Activated T-cell treated with anti-CD3 and anti-CD28 coated beads, Interleukin-2, amount 50 U/mL, for 4 hours (primary cell): ENCODE data around the gene HCAR2. TPM values are rescaled to one million over a fixed set of nuclear protein-coding genes. Genes with fewer than 3 reads are reported as not detected.
A peak's percentile ranks its signal among the peaks of the same experiment; 100 is the strongest.
"Not testable (repeated sequence)": the region's sequence is repeated elsewhere in the genome, so short reads cannot be mapped to it uniquely, and the experiment has no call there.

Experiments used
- ATAC-seq, 2 donors: fragments of 200-7000 bp; cut with Tn5 transposase; one replicate each; pipeline ENCODE4 v1.10.0; 2021
- DNase-seq: peaks from one replicate; pipeline ENCODE4 v3.0.0-alpha.2; 2020
- H3K27me3 Mint-ChIP-seq: one replicate; pipeline ENCODE4 v1.8.0; 2021; ENCODE audit warnings: low read depth, mixed read lengths
- H3K36me3 Mint-ChIP-seq: one replicate; pipeline ENCODE4 v1.8.0; 2022; ENCODE audit warnings: mixed read lengths; ENCODE audit not compliant: insufficient read depth
- H3K4me1 Mint-ChIP-seq: one replicate; pipeline ENCODE4 v1.8.0; 2021; ENCODE audit warnings: low read depth, mixed read lengths
- H3K4me3 Mint-ChIP-seq: one replicate; pipeline ENCODE4 v1.8.0; 2021; ENCODE audit warnings: mild to moderate bottlenecking, moderate library complexity, mixed read lengths
- H3K9me3 Mint-ChIP-seq: one replicate; pipeline ENCODE4 v1.8.0; 2021; ENCODE audit warnings: mixed read lengths
- total RNA-seq, 3 donors: library from RNA; stranded (reverse); gene quantifications; one replicate each; pipeline ENCODE4 v1.2.1, GENCODE V29; 2021

HCAR2 gene
- total RNA-seq: not detected

DNA sequence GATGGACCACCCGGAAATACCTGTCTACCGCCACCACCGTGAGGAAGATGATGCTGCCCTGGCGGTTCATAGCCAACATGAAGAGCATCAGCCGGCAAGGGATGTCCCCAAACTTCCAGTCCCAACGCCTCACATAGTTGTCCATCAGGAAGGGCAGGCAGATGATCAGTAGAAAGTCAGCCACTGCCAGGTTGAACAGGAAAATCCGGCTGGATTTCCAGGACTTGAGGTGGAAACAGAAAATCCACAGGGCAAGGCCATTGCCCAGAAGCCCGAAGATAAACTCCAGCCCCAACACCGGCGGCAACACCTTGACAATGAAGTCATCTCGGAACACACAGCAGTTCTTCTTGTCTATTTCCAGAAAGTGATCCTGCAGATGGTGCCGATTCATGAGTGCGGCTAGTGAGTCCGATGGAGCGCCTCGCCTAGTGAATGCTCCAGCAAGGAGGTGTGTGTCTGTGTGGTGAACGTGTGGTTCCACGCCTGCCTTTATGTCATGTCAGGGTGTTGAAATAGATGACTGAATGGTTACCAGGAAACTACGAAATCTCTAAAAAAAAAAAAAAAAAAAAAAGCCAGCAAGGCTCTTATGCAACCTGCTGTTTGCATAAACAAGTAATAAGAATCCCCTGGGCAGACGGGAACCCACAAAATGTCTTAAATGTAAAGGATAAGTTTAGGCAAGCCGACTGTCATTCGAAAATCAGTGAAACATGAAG is at the start of gene HCAR2:
Gene HCAR2 (minus strand): TSS at position 468 of the 722 bp plus-strand sequence. CDS start 74 bp downstream, at position 394.
- ATAC-seq, H3K4me1 Mint-ChIP-seq, H3K4me3 Mint-ChIP-seq, H3K27me3 Mint-ChIP-seq, DNase-seq, H3K36me3 Mint-ChIP-seq, H3K9me3 Mint-ChIP-seq: not testable (repeated sequence)

DNA sequence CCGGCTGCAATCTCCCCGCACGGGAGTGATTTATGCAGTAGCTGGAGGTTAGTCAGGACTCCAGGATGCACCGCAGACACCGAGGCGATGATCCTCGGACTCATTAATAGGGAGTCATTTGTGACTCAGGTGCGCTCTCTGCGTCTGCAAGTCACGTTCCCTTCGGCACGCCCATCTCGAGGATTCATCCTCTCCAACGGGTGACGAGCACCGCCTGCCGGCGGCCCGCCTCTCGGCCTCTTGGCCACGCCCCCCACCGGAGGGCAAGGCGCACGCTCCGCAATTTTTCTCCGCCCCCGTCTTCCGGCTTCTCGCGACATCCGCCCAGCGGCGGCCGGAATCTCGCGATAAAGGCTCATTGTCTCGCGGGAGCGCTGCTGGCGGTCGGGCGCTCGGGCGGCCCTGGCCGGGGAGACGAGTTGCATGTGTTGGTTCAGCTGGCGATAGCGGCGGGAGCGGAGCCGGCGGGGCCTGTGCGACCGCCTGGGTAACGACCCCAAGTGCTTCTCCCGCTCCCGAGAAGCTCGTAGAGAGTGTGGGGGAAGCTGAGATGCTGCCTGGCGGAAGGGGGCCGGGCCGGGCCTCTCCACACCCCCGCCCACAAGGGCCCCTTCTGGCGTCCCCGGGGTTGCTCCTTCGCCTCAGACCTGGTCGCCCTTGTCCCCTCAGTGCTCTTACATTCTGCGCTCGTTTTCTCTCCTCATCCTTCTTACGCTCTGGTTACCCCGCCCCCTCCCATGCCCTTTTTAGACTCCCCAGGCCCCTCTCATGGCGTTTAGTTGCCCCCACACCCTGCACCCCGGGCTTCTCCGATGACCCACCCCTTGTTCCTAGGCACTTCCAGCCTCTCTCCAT is 49.5 kb upstream of the HCAR2 start, which contains the start of gene DENR:
Gene DENR (plus strand): TSS at position 361 of the 855 bp plus-strand sequence. CDS start 878 bp downstream, outside the sequence.
- Mint-ChIP-seq H3K4me3 (peak within 1 kb of the TSS; percentile 95), H3K4me1 (peaks cover 54% of the 10 kb centered on the region)

DNA sequence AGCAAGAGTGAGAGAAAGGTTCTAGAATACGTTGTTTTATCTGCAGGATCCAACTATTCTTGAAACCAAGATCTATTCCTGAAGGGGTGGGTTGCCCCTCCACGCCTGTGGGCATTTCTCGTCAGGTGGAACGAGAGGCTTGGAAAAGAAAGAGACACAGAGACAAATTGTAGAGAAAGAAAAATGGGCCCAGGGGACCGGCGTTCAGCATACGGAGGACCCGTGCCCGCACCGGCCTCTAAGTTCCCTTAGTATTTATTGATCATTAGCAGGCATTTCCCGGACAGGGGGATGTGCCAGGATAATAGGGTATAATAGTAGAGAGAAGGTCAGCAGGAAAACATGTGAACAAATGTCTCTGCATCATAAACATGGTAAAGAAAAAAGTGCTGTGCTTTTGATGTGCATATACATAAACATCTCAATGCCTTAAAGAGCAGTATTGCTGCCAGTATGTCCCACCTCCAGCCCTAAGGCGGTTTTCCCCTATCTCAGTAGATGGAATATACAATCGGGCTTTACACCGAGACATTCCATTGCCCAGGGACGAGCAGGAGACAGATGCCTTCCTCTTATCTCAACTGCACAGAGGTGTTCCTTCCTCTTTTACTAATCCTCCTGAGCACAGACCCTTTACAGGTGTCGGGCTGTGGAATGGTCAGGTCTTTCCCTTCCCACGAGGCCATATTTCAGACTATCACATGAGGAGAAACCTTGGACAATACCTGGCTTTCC is 47.8 kb upstream of the HCAR2 start:
- peaks cover 37% of the 10 kb centered on the region for H3K4me1 Mint-ChIP-seq
- not testable (repeated sequence) for ATAC-seq, H3K9me3 Mint-ChIP-seq, DNase-seq, H3K27me3 Mint-ChIP-seq
- H3K36me3 Mint-ChIP-seq: peaks cover 18% of the 10 kb centered on the region
- peak overlapping the region; percentile 95 for H3K4me3 Mint-ChIP-seq

More for the DNA sequence above, 49.5 kb upstream of the HCAR2 start, which contains the start of gene DENR:
- Mint-ChIP-seq H3K27me3 (no peaks in the 10 kb centered on the region), H3K9me3 (no peaks in the 10 kb centered on the region), H3K36me3 (peaks cover 33% of the 10 kb centered on the region)
- ATAC-seq (peak; percentile 93 to 95), DNase-seq (peak; percentile 100)

DNA sequence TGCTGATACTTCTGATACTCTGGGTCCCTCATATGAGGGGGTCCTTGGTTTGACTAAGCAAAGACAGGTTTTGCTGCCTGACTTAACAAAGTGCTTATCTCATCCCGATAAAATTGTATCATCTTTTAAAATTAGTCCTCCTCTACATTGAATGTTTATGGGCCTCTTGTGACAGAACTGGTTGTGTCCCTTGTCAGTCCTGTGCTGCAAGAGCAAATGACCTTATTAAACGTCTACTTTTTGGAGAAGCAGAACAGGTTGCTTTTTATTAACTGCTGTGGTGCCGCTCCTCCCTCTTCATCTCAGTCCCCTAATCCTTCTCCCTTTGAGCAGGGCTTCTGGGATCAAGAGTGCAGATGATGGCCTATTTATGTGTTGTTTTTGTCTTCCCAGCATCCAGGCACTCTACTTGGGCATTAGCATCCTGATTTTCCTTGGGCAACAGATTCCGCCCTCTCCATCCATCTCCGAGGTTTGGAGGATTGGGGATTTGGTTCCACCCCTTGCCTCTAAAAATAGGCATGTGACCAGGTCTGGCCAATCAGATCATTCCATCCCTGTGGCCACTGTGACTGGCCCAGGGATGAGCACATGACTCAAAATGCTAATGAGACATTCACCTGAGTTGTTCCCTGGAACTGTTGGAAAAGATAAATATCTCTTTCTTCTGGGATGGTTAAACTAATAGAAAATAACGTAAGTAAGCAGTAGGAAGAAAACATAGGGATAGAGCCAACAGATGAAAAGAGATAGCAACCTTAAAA is 46.6 kb upstream of the HCAR2 start:
- no peak for DNase-seq
- Mint-ChIP-seq H3K27me3 (no peaks in the 10 kb centered on the region), H3K4me3 (no peak overlapping the region)

DNA sequence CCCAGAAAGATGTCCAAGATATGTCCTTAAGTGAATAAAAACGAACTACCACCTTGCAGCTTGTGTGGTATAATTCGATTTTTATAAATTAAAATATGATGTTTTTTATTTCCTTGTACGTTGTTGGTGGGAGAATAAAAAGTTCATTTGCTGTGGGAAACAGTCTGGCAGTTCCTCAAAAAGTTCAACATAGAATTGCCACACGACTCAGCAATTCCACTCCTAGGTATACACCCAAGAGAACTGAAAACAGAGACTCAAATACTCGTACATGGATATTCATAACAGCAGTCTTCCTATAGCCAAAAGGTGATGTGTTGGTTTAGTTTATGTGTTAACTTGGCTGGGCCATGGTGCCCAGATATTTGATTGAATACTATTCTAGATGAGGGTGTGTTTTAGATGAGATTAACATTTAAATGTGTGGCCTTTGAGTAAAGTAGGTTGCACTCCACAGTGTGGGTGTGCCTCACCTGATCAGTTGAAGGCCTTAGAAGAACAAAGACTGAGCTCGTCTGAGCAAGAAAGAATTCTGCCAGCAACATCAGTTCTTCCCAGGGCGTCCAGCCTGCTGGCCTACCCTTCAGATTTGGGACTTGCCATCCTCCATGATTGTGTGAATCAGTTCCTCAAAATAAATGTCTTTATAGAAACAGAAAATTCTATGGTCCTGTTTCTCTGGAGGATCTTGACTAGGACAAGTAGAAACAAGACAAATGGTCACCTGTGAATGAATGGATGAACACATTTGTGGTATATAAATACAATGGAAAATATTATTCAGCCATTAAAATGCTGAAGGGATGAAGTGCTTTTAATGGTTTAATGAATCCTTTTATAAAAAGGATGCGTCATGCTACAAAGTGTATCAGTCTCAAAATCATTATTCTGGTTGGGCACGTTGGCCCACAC is 44.3 kb upstream of the HCAR2 start:
- DNase-seq: no peak
- no peaks in the 10 kb centered on the region for H3K9me3 Mint-ChIP-seq

More for the DNA sequence above, 46.6 kb upstream of the HCAR2 start:
- no peak for ATAC-seq
- Mint-ChIP-seq H3K36me3 (peaks cover 10% of the 10 kb centered on the region), H3K9me3 (no peaks in the 10 kb centered on the region), H3K4me1 (peaks cover 28% of the 10 kb centered on the region)

DNA sequence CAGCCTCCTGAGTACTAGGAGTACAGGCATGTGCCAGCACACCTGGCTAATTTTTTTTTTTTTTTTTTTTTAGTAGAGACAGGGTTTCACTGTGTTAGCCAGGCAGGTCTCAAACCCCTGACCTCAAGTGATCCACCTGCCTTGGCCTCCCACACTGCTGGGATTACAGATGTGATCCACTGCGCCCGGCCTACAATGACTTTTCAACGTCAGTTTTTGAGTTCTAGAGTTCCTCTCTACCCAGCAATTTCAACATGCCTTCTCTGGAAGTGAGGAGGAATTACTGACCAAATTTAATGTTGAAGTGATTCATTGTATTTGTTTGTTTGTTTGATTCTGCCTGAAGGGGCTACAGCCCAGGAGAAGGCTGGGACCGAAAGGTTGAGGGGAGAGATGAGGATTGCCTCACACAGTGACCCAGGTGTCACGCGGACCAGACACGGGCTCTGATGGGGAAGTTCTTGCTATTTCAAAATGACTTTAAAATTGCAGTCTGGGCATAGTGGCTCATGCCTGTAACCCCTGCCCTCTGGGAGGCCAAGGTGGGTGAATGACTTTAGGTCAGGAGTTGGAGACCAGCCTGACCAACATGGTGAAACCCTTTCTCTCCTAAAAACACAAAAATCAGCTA is 40.9 kb upstream of the HCAR2 start:
- H3K27me3 Mint-ChIP-seq: no peaks in the 10 kb centered on the region
- H3K4me3 Mint-ChIP-seq: no peak overlapping the region
- H3K4me1 Mint-ChIP-seq: no peaks in the 10 kb centered on the region
- H3K36me3 Mint-ChIP-seq: no peaks in the 10 kb centered on the region
- no peaks in the 10 kb centered on the region for H3K9me3 Mint-ChIP-seq
- DNase-seq (no peak), ATAC-seq (no peak)

More for the DNA sequence above, 44.3 kb upstream of the HCAR2 start:
- no peak for ATAC-seq
- H3K27me3 Mint-ChIP-seq: no peaks in the 10 kb centered on the region
- no peaks in the 10 kb centered on the region for H3K36me3 Mint-ChIP-seq
- H3K4me1 Mint-ChIP-seq: peaks cover 10% of the 10 kb centered on the region
- no peak overlapping the region for H3K4me3 Mint-ChIP-seq

DNA sequence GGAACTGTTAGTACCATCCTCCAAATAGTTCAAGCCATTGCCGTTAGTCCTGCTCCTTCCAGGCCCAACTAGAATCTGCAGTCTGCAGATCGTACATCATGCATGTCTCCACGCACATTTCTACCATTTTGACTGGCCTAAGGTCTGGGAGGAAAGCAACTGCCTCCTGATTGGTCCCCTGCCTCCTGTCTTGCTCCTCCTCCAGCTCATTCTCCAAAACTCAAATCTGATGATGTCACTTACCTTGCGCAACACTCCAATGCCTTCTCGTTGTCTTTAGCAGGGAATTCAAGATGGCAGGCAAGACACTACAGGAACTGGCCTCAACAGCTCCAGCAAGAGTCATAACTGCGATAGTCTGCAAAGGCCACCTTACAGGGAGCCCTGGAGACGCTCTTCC is 37.2 kb upstream of the HCAR2 start:
- Mint-ChIP-seq H3K4me1 (no peaks in the 10 kb centered on the region), H3K36me3 (no peaks in the 10 kb centered on the region), H3K9me3 (no peaks in the 10 kb centered on the region), H3K4me3 (no peak overlapping the region), H3K27me3 (no peaks in the 10 kb centered on the region)
- DNase-seq: no peak
- ATAC-seq: no peak

DNA sequence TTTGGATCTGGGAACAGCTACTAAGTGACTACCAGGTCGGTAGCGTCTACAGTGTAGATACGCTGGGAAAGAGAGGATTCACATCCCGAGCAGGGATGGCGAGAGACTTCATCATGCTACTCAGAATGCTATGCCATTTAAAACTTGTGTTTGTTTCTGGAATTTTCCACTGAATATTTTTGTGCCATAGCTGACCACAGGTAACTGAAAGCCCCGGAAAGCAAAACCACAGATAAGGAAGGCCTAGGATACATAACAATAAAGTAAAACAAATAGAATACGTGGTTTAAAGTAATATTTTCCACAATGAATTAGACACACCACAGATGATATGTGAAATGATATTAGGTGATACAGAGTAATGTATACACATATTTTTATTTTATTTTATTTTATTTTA is 35.4 kb upstream of the HCAR2 start:
- Mint-ChIP-seq H3K36me3 (no peaks in the 10 kb centered on the region), H3K4me3 (no peak overlapping the region), H3K9me3 (no peaks in the 10 kb centered on the region), H3K4me1 (peaks cover 7% of the 10 kb centered on the region), H3K27me3 (no peaks in the 10 kb centered on the region)
- ATAC-seq (no peak), DNase-seq (no peak)

DNA sequence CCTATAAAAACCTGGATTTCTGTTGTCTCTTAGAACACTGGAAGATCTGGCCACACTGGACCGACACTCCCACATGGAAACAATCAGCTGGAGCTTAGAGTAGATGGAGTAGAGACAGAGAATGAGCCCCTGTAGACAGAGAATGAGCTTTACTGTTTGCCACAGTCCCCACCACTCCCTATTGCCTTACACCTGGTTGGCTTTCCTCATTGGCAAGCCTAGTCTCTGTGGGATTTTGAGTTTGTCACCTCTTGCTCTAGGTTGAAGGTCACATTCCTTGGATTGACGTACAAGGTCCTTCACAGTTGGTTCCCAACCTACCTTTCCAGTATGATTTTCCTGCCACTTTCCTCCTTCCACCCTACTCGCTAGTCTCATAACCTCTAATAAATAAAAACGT is 29.5 kb upstream of the HCAR2 start:
- peak overlapping the region; percentile 3 for H3K4me3 Mint-ChIP-seq
- DNase-seq: no peak
- no peak for ATAC-seq
- peaks cover 51% of the 10 kb centered on the region for H3K4me1 Mint-ChIP-seq
- no peaks in the 10 kb centered on the region for H3K36me3 Mint-ChIP-seq
- no peaks in the 10 kb centered on the region for H3K9me3 Mint-ChIP-seq
- no peaks in the 10 kb centered on the region for H3K27me3 Mint-ChIP-seq

DNA sequence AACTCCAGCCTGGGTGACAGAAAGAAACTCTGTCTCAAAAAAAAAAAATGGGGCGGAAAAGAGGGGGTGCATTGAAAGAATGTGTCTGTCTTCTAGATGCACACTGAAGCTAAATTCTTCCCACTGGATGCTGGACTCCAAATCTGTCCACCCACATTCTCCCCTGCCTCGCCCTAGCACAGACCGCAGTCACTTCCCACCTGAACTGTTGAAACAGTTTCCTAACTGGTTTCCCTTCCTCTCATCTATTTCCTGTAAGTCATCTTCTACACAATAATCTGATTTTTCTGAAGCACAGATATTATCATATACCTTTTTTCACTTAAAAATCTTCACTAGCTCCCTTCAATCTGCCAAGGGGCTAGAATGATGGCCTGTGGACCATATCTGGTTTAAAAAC is 29.0 kb upstream of the HCAR2 start:
- H3K27me3 Mint-ChIP-seq: no peaks in the 10 kb centered on the region
- no peaks in the 10 kb centered on the region for H3K36me3 Mint-ChIP-seq
- DNase-seq (no peak), ATAC-seq (peak; percentile 30 to 35)
- H3K4me1 Mint-ChIP-seq: peaks cover 51% of the 10 kb centered on the region
- peak overlapping the region; percentile 3 for H3K4me3 Mint-ChIP-seq
- H3K9me3 Mint-ChIP-seq: no peaks in the 10 kb centered on the region

DNA sequence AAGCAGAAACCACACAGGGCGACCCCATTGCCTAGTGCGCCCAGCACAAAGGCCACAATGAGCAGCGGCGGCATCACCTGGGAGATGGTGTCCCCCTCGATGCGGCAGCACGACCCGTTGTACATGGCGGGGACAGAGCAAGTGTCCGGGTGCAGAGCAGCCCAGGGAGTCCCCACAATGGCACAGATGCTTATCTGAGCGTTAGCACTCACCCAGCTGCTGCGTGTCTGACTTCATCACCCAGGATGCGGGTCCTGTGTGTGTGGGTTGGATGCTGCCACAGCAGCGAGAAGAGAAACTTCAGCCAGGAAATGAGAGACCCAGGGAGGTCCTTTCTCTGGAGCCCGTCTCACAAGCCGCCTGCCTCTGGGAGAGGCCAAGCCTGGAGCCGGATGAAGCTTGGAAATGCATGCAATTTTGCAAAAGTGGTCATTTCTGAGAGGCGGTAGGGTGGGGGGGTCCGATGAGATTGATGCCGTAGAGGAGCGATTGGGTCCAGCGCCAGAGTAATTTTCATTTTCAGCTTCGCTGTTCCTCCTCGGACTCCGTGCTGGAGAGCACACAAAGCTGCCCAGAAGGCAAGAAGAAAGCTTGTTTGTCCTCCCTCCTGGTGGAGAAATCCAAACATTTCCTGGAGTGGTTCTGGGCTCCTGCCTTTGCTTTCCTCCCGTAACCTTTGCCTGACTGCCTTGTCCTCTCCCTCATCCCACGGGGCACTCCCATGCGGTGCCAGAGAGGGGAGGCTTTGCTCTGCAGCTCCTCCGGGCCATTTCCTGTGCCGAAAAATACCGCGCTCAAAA is 27.3 kb upstream of the HCAR2 start, which contains the start of gene HCAR1:
Gene HCAR1 (minus strand): TSS at position 630 of the 800 bp plus-strand sequence. CDS start 505 bp downstream, at position 125.
- ATAC-seq (peak; percentile 67 to 75), DNase-seq (peak; percentile 30)
- Mint-ChIP-seq H3K36me3 (no peaks in the 10 kb centered on the region), H3K4me1 (peaks cover 62% of the 10 kb centered on the region), H3K4me3 (peak within 1 kb of the TSS; percentile 58), H3K9me3 (no peaks in the 10 kb centered on the region), H3K27me3 (no peaks in the 10 kb centered on the region)
